Measurements from ENCODE around the gene UPF1.

UPF1 gene

DNA sequence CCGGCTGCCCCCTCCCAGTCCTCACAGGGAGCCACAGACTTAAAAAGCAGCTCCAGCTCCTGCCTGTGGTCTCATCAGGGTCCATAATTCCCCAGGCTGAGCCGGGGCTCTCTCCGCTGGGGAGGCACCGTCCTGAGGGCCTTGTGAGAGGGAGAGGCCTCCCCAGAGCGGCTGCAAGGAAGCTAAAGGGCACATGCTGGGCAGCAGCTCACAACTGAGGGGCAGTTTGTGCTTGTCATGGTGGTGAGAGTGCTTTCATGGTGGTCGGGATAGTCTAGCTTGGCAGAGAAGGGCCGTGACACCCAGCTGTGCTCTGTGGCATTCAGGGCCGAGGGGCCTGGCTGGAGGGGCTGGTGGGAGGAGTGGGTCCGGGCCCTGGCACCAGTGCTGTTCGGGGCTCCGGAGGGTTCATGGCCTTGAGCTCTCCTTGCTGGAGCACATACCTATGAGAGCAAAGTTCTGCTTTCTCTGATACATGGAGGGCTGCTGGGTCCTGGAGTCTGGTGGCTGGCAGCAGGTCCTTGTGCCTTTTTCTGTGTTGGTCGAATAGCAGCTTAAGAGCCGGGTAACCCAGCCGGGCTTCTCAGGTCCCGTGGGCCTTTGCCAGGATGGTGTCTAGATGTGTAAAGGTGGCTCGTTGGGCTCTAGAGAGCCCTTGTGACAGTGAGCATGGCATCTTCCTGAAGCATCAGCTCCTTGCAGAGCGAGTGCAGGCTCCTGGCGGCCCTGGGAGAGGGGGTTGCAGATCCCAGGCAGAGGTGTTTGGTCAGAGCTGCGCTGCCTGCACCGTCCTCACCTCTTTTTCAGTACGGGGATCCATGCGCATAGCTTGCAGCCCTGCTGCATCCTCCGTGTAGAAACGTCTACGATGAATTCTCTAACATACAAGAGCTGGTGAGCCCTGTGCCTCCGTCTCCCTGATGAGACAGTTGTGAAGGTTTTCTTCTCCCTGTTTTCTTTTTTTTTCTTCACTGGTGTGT lies 8.8 kb downstream of the UPF1 start:
- DNase-seq: no peak

DNA sequence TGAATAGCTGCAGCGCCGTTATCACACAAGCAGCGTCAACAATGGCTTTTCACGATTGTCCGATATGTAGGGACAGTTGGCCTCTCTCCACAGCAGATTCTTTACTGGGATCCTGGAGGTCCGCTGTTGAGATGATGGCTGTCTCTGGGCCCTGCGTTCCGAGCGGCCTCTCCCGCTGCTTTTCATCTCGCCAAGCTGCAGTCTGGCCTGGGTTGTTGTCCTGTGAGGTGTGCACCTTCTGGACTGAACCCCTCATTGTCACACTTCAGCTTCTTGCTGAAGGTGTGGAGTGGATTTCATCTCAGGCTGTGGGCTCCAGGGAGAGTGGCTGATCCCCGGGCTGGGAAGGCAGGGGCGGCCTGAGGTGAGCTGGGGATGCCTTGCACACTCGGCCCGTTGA lies 9.6 kb downstream of the UPF1 start:
- DNase-seq: no peak

DNA sequence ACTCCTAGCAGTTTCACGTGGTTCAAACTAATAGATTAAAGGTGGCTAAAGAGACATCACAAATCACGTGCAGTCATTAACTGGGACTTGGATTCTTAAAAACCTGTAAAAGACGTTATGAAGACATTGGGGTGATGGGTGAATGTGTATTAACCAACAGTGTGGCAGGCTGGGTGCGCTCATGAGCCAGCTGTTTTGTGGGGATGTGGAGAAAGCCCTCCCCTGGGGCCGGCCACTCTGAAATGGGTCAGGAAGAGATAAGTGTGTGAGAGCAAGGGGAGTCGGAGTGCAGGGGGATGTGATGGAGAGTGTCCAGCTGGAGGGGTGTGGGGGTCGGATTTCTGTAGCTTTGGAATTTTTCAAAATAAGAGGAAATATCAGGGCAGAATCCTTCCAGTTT lies 10.4 kb downstream of the UPF1 start:
- no peak for DNase-seq

DNA sequence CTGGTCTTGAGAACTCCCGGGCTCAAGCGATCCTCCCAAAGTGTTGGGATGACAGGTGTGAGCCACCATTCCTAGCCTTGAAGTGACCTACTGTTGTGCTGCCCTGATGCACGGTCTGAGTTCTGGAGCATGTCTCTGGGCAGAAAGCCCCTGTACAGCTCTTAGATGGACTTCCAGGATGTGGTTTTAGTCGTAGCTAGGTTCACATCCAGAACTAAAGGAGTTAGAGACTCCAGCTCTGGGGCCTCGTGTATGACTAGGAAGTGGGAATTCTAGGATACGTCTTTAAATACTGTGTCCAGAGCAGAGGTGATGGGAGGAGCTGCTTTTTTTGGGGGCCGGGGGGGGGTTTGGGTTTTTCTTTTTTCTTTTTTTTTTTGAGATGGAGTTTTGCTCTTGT lies 12.2 kb downstream of the UPF1 start:
- DNase-seq: no peak

DNA sequence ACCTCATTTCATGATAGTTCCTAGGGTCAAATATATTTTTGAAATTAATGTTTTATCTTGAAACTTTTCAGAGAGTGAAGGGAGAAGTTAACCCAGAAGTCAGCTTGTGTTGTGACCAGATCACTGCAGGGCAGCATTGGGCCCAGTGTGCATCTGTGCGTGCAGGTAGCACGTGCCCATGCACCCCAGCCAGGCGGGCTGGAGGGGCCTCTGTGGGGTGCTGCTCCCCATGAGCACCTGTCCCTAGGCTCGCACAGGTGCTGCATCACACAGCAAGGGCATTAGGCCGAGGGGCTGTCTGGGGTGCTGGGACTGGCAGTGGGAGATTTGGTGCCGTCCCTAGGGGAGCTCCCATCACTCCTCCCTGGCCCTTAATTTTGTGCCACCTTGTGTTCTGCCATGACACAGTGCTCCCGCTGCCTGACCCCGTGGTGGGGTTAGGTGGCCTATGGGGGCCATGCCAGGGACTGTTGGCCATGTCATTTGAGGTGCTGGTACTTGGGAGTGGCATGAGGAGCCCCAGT lies 13.1 kb downstream of the UPF1 start:
- DNase-seq: no peak

DNA sequence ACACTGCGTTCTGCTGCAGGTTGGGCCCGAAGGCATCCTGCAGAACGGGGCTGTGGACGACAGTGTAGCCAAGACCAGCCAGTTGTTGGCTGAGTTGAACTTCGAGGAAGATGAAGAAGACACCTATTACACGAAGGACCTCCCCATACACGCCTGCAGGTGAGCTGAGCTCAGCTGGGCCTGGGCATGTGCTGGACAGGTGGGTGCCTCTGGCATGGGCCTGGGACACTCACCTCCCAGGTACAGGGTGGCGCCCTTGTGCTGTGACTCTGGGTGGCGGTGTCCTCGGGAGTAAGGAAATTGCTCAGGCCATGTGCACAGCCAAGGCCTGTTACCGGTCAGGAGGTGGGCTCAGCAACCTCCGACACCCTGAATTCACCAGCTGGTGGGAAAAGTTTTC lies 14.2 kb downstream of the UPF1 start:
- DNase-seq: no peak

DNA sequence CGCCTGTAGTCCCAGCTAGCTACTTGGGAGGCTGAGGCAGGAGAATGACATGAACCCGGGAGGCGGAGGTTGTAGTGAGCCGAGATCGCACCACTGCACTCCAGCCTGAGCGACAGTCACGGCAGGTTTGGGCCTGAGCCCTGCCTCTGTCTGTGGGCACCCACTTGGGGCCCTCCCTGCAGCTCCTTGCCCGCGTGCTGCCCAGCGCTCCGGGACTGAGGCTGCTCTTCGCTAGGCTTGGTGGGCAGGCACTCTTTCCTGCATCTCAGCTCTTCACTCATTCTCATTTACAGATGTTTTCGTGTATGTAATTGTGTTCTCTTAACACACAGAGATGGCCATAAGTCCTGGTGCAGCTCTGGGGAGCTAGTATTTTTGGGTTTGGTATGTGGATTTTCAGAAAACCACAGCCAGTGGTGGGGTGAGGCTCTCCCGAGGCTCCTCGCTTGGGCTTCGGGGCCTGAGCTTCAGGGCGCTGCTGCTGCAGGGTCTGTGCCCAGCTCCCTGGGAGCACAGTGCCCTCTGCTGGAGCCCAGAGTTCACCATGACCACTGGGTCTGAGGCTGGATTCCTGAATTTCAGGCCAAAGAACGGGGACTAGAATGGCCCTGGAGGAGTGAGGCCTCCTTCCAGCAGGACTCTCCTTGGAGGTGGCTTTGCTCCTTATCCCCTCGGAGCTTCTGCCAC lies 15.2 kb downstream of the UPF1 start:
- DNase-seq: peak; percentile 40 to 61

DNA sequence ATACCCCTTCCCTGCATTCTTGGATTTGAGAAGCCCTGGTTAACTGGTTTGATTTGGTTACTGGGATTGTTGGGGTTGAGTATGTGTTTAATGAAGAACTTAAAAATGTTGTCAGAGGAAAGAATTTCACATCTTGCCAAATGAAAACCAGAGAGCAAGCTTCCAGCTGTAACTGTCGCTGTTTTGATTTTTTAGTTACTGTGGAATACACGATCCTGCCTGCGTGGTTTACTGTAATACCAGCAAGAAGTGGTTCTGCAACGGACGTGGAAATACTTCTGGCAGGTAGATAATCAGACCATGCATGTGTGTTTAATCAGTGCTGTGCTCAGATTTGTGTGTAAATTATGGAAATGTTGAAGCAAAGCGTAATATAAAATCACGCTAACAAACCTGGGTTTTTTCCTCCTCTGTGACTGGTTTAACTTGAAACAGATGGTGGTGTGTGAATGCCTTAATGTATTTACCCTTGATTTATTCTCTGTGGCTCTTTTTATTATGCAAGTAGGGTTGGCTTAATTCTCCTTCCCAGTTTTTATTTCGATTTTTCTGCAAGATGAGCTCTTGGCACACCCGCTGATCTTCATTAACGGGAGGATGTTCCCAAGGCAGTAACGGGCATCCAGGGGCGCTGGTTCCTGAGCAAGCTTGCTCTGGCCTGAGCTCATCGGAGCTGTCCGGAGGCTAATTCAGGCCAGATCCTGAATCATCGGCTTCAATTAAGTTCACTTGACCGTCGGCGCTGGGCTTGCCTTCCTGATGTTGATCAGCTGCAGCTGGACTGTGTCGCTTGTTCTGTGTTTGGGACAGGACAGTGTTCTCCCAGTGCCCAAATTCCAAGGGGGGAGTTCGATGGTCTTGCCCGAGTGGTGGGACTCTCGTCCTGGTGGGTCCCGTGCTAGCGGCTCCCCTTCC lies 16.0 kb downstream of the UPF1 start:
- DNase-seq: no peak

DNA sequence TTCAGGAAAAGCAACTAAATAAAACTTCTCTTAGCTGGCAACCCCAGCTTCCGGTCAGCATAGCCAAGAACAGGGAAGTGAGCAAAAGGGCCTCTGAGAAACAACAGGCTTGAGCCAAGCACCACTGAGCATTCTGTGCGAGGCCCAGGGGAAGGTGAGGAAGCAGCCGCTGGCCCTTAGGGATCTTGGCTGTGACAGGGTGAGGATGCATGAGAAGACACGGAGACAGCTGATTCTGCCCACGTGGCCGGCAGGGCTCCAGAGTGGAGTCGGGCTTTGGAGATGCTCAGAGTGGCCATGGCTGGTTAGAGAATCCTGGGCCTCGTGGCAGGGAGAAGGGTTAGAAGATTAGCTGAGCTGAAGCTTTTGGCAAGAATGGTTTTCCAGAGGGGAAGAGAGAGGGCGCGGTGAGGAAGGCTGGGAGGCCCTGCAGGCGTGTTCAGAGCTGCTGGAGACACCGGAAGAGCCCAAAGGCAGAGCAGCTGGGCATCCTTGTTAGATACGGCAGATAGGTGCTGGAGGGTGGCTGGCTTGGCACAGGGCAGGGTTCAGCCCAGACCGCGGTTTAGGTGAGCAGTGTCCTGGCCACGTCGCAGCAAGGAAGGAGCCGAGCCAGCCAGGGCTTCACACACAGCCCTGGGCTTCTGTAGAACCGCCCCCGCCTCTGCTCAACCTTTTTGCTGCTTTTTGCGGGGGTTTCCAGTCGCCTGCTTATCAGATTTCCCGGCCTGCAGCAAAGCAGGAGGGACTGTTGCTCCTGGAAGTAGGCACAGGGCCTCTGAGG lies 17.3 kb downstream of the UPF1 start:
- no peak for DNase-seq

DNA sequence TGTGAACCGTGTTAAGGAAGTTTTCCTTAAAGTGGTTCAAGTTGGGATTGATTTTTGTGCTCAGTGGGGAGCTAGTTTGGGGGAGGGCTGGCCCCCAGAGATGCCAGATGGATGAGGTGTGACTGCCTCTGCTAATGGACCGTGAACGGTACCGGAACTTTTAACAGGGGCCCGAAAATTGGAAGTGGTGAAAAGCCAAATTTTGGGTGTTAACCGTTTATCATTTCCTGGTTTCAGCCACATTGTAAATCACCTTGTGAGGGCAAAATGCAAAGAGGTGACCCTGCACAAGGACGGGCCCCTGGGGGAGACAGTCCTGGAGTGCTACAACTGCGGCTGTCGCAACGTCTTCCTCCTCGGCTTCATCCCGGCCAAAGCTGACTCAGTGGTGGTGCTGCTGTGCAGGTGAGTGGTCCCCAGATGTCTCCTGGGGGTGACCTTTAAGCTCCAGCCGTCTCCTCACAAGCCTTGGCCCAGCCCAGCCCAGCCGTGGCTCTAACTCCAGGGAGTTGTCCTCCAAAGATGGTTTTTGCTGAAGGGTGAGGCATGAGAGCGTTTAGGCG lies 18.2 kb downstream of the UPF1 start:
- no peak for DNase-seq

DNA sequence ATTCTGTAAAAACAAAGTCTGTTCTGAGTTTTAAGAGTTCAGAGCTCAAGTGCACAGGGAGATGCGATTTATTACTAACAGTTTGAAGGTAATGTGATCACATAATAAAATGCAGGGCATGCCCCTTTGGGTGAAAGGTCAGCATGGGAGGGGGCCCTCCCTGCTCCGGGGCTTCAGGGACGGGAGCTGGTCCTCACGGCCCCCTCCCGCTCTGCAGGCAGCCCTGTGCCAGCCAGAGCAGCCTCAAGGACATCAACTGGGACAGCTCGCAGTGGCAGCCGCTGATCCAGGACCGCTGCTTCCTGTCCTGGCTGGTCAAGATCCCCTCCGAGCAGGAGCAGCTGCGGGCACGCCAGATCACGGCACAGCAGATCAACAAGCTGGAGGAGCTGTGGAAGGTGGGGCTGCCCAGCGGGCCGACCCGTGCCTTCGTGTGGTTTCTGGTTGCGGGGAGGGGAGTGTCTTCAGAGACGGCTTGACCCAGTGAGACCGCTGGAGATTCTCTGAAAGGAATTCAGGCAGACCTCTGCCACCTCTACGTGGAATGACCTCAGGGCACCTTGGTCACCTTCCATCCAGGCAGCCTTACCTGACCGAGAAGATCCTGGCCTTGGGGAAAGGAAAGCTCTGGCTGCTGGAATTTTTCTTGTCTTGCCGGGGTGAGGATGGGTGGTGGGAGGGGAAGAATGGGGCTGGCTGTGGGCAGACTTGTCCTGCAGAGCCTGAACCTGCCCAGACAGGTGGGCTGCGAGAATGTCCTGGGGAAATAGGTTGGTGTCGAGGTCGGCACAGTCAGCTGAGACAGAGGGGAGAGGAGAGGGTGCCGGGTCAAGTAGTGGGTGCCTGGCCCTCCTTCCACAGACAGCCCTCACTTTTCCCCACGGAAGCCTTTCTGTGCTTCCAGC lies 19.0 kb downstream of the UPF1 start:
- no peak for DNase-seq

DNA sequence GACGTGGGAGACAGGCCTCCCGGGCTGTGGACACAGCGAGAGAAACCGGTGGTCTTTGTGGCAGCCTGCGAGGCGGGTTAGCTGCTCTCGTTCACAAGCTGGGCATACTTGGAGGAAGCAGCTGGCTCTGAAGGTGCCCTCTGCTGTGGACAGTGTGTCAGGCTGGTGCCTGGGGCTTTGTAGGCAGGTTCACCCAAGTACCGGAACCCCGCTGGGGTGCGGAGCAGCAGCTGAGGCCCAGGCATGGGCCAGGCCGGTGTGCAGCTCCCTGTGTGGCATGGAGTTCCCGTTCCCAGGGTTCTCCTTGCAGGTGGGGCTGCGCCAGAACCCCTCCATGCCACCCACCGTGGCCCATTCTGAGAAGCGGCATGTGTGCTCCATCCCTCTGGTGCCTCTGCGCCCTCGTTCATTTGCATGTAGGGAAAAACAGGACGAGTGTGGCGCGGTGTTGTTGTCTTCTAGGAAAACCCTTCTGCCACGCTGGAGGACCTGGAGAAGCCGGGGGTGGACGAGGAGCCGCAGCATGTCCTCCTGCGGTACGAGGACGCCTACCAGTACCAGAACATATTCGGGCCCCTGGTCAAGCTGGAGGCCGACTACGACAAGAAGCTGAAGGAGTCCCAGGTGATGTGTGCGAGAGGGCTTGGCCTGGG lies 20.0 kb downstream of the UPF1 start:
- DNase-seq: no peak

DNA sequence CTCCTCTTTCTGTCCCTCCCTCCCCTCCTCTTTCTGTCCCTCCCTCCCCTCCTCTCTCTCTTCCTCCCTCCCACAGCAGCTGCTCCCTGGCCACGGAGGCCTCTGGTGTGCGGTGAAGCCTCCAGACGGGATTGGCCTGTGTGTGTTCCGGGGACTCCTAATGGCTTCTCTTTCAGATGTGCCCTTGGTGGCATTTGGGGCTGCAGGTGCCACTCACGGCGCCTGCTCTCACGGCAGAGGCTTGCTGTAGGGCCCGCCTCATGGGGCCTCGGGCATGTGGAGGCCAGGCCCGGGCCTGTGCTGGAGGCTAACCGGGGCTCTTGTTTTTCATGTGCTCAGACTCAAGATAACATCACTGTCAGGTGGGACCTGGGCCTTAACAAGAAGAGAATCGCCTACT lies 20.9 kb downstream of the UPF1 start:
- DNase-seq: no peak

DNA sequence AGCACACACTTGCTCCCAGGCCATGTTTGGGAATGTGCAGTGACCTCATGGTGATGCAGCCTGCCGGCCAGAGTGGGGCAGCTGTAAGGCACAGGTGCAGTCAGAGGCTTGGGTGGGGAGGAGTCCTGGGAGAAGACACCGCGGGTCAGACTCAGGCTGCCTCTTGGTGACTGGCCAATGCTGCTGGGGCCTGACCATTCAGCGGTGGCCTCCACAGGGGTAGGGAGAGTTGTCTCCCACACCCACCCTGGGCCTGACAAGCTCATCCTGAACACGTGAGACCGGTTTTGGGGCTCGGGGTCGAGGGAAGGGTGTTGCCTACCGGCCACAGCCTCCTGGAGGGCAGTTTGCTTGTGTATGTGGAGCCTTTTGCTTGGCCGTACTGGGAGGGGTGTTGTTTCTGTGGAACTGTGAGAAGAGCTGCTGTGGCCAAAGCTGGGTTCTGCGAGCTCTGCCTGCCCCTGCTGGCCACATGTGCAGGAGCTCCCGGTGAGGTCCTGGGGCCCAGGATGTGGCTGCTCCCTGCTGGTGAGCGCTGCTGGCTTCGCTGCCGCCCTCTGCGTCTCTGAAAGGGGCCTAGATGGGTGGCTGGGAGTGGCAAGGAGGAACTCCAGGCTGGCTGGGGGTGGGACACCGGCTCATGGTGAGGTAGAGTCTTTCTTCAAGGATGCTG lies 22.1 kb downstream of the UPF1 start:
- peak; percentile 44 to 55 for DNase-seq

DNA sequence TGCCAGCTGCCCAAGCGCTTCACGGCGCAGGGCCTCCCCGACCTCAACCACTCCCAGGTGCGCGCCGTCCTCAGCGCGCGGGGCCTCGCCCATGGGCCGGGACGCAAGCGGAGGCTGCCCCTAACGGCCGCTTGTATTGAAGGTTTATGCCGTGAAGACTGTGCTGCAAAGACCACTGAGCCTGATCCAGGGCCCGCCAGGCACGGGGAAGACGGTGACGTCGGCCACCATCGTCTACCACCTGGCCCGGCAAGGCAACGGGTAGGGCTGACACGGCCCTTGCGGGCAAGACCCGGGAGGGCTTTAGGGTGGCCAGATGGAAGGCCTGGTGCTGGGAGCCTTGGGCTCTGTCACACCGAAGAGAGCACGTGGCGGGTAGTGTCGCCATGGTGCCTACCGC lies 23.2 kb downstream of the UPF1 start:
- no peak for DNase-seq

DNA sequence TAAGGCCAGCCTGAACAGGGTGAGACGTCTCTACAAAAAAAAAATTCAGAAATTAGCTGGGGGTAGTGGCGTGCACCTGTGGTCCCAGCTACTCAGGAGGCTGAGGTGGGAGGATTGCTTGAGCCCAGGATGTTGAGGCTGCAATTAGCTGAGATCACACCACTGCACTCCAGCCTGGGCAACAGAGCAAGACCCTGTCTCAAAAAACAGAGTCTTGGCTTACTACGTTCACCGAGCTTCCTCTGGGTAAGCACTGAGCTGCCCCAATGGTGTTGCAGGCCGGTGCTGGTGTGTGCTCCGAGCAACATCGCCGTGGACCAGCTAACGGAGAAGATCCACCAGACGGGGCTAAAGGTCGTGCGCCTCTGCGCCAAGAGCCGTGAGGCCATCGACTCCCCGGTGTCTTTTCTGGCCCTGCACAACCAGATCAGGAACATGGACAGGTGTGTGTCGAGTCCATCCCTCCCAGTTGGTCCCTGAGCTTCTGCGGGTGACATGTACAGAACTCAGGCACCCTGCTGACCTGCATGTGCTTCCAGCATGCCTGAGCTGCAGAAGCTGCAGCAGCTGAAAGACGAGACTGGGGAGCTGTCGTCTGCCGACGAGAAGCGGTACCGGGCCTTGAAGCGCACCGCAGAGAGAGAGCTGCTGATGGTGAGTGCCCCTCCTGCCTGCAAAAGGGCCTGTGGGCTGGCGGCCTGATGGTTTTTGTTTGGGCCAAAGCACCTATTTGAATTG lies 24.1 kb downstream of the UPF1 start:
- no peak for DNase-seq

DNA sequence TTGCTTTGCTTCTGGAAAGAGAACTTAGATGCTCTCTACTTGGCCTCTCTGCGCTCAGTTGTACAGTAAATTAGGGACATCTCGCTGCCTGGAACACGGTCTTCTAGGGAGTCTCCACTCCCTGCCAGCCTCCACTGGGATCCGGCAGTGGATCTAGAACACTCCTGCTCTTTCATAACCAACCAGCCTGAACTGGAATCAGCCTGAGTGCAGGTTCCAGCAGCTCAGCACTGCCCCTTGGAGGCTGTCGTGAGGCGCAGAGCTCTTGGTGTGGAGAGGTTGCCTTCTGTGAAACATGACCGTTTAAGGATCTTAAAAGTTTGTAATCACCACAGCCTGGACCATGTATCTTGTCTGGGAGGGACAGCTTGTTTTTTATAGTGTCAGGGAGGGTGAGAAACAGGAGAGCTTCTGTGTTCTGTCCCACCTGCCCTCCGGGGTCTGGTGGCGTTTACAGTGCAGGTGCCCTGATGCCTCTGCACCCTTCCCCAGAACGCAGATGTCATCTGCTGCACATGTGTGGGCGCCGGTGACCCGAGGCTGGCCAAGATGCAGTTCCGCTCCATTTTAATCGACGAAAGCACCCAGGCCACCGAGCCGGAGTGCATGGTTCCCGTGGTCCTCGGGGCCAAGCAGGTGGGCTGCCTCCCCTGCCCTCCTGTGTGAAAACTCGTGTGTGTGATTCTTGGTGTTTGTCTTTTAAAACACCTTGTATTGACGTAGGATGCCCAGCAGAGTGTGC lies 24.8 kb downstream of the UPF1 start:
- peak; percentile 10 to 21 for DNase-seq

DNA sequence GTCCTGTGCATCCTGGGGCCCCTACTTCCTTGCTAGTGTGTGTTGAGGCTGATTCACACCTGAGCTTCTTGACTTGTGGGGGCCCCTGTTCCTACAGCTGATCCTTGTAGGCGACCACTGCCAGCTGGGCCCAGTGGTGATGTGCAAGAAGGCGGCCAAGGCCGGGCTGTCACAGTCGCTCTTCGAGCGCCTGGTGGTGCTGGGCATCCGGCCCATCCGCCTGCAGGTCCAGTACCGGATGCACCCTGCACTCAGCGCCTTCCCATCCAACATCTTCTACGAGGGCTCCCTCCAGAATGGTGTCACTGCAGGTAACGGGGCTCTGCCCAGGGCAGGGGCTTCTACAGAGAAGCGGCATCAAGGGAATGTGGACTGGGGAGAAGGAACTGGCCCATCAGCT lies 25.5 kb downstream of the UPF1 start:
- DNase-seq: no peak

Data from Kasumi-1 (cell line).